ENCODE results near the gene RDH12.

- TF ChIP-seq CTCF (IDR thresholded peaks at IDR 0.05; ENCODE audit: low read depth, low read length) (no peak), POLR2A (IDR thresholded peaks at IDR 0.05; ENCODE audit: extremely low read depth, insufficient read length) (no peak), MAX (IDR thresholded peaks at IDR 0.05; ENCODE audit: low read depth, low read length) (no peak), MYC (IDR thresholded peaks at IDR 0.05; ENCODE audit: low read depth, low read length) (no peak)
Measured at GRCh38 chr14:67680941-67681340, 20.7 kb upstream of the RDH12 start.
